Measurements from ENCODE around the gene SGPP2. TPM values are rescaled to one million over a fixed set of nuclear protein-coding genes. Genes with fewer than 3 reads are reported as not detected.

Gene SGPP2
- total and polyA plus RNA-seq, 4 donors: 3.9 to 39.5 (median 23.0) TPM

DNA sequence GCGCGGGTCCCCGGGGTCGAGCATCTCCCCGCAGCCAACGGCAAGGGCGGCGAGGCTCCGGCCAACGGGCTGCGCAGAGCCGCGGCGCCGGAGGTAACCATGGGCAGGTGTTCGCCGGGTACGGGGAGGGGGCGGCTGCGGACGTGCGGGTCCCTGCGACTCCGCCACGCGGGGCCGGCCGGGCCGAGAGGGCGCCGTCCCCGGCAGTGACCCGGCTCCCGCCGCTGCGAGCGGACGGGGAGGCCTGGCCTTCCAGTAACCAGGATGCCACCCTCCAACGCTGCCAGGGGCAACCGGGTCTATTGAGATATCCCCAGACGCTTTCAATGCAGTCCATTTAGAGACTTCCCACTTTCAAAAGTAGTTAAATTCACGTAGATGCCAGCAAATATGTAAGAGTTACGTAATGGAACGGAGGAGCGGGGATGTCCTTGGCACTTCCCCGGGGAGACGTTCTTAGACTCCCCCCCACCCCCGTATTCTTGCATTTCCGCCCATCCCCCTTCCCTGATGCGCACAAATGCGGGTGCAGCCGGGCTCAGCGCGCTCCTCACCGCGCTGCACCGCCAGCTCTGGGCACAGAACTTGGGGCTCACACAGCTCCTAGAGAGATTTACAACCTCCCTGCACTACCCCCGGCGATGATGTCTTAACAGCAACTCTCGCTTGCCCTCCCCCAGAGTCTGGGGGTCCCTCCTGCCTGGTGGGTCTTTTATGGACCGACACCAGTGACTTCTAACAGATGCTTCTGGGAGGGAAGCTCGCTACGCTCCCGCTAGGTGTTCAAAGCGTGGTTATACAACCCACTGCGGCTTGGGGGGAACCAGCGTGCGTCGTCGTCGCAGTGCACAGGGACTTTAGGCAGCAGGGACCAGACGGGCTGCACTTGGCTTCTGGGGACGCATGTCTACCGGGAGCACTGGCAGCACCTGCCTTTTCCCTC, 657 bp downstream of the SGPP2 start:
- Histone ChIP-seq H3K27me3 (ENCODE audit: control insufficient read depth in 3 of 3, insufficient read depth in 3 of 3, low read length in 2 of 3) (peaks cover 0 to 36% (median 34%) of the 10 kb centered on the region in 3 donors), H3K9ac (ENCODE audit: insufficient read depth in 1 of 2, low read length in 2 of 2) (no peak overlapping the region), H3K36me3 (ENCODE audit: control insufficient read depth in 4 of 4, insufficient read depth in 4 of 4, low read length in 4 of 4) (no peaks in the 10 kb centered on the region), H3K4me1 (ENCODE audit: control insufficient read depth in 5 of 5, insufficient read depth in 5 of 5, low read length in 5 of 5) (peaks cover 0 to 16% (median 5%) of the 10 kb centered on the region in 5 donors), H3K27ac (ENCODE audit: low read depth in 1 of 2, low read length in 1 of 2) (peak overlapping the region in 1 of 2 donors; percentile 62), H3K9me3 (ENCODE audit: control insufficient read depth in 4 of 4, insufficient read depth in 3 of 4, low read length in 3 of 4) (no peaks in the 10 kb centered on the region), H3K4me3 (peak overlapping the region; percentile 60)
- DNase-seq (peak in 2 of 3 donors; percentile 42 to 55), ATAC-seq (ENCODE audit: insufficient read depth, low FRiP score) (peak; percentile 7)
- no peak for TF ChIP-seq CTCF (IDR thresholded peaks at IDR 0.05; ENCODE audit: control extremely low read depth, extremely low read depth)
- WGBS, 2 donors: 2 to 5% methylated on average over 73 to 74 of the region's 74 CpGs

DNA sequence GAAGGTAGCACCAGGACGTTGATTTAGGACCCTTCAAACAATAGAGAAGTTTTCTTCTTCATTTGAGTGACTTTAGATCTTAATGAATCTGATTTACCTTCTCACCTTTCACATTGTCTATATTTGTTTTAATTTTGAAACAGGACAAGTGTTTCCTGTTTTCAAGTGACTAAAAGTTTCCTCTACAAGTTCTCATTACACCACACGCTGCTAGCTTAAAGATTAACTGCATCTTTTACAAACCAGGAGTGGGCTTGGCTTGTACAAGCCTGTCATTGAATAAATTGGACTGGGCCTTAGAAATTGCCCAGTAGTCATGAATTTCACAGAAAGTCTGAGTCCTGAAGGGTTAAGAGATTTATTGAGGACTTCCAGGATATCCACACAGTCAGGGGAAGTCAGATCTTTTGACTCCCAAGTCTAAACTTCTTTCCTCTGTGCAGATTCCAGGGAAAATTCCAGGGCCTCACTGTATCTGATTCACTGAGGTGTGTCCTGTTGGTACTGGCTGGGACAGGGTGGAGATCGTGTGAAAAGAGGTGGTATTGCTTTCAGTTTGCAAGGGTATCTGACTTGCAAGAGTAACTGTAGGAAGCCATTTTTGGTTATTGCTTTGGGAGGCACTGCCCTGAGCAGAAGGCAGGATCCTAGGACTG, 3.4 kb downstream of the SGPP2 start:
- H3K9ac ChIP-seq (ENCODE audit: insufficient read depth in 1 of 2, low read length in 2 of 2): no peak overlapping the region
- peaks cover 0 to 24% (median 4%) of the 10 kb centered on the region in 5 donors for H3K4me1 ChIP-seq (ENCODE audit: control insufficient read depth in 5 of 5, insufficient read depth in 5 of 5, low read length in 5 of 5)
- H3K27ac ChIP-seq (ENCODE audit: low read depth in 1 of 2, low read length in 1 of 2): peak overlapping the region in 1 of 2 donors; percentile 64
- no peak overlapping the region for H3K4me3 ChIP-seq
- H3K36me3 ChIP-seq (ENCODE audit: control insufficient read depth in 4 of 4, insufficient read depth in 4 of 4, low read length in 4 of 4): no peaks in the 10 kb centered on the region
- peaks cover 0 to 27% (median 23%) of the 10 kb centered on the region in 3 donors for H3K27me3 ChIP-seq (ENCODE audit: control insufficient read depth in 3 of 3, insufficient read depth in 3 of 3, low read length in 2 of 3)
- WGBS, 2 donors: 34 to 44% methylated on average over 3 of the region's 3 CpGs
- H3K9me3 ChIP-seq (ENCODE audit: control insufficient read depth in 4 of 4, insufficient read depth in 3 of 4, low read length in 3 of 4): no peaks in the 10 kb centered on the region
- DNase-seq (peak in 2 of 3 donors; percentile 39 to 57), ATAC-seq (ENCODE audit: insufficient read depth, low FRiP score) (peak; percentile 8)
- no peak for TF ChIP-seq CTCF (IDR thresholded peaks at IDR 0.05; ENCODE audit: control extremely low read depth, extremely low read depth)

GRCh38 chr2:222430071-222430470, 5.7 kb downstream of the SGPP2 start:
- Histone ChIP-seq H3K4me3 (no peak overlapping the region), H3K4me1 (ENCODE audit: control insufficient read depth in 5 of 5, insufficient read depth in 5 of 5, low read length in 5 of 5) (peaks cover 0 to 14% (median 0%) of the 10 kb centered on the region in 5 donors), H3K36me3 (ENCODE audit: control insufficient read depth in 4 of 4, insufficient read depth in 4 of 4, low read length in 4 of 4) (no peaks in the 10 kb centered on the region), H3K27ac (ENCODE audit: low read depth in 1 of 2, low read length in 1 of 2) (no peak overlapping the region), H3K27me3 (ENCODE audit: control insufficient read depth in 3 of 3, insufficient read depth in 3 of 3, low read length in 2 of 3) (peaks cover 0 to 11% (median 7%) of the 10 kb centered on the region in 3 donors), H3K9me3 (ENCODE audit: control insufficient read depth in 4 of 4, insufficient read depth in 3 of 4, low read length in 3 of 4) (no peaks in the 10 kb centered on the region), H3K9ac (ENCODE audit: insufficient read depth in 1 of 2, low read length in 2 of 2) (no peak overlapping the region)
- TF ChIP-seq CTCF (IDR thresholded peaks at IDR 0.05; ENCODE audit: control extremely low read depth, extremely low read depth): no peak
- 89 to 92% methylated on average over 3 of the region's 3 CpGs for WGBS, 2 donors
- ATAC-seq (ENCODE audit: insufficient read depth, low FRiP score): no peak
- DNase-seq: no peak

Measured in lung (tissue), 12 donors.